ENCODE results near the gene SPATA19.

SPATA19 gene

GRCh38 chr11:133835593-133836548, 9.4 kb downstream of the SPATA19 start:
- no peak for DNase-seq

GRCh38 chr11:133834682-133835592, 10.4 kb downstream of the SPATA19 start:
- peak; percentile 20 to 71 for DNase-seq

GRCh38 chr11:133833898-133834681, 11.2 kb downstream of the SPATA19 start:
- no peak for DNase-seq

GRCh38 chr11:133832991-133833897, 12.1 kb downstream of the SPATA19 start:
- DNase-seq: peak in 1 of 2 experiments; percentile 37

- no peak for DNase-seq
Measured at GRCh38 chr11:133832096-133832990, 13.0 kb downstream of the SPATA19 start.

- DNase-seq: no peak
Measured at GRCh38 chr11:133830931-133831907, 14.1 kb downstream of the SPATA19 start.

GRCh38 chr11:133829566-133829965, 15.7 kb downstream of the SPATA19 start:
- DNase-seq: no peak

GRCh38 chr11:133828871-133829270, 16.4 kb downstream of the SPATA19 start:
- no peak for DNase-seq

GRCh38 chr11:133827556-133827955, 17.8 kb downstream of the SPATA19 start:
- DNase-seq: no peak

- no peak for DNase-seq
Measured at GRCh38 chr11:133826866-133827265, 18.4 kb downstream of the SPATA19 start.

GRCh38 chr11:133825666-133826065, 19.6 kb downstream of the SPATA19 start:
- no peak for DNase-seq

- DNase-seq: no peak
Measured at GRCh38 chr11:133825156-133825555, 20.2 kb downstream of the SPATA19 start.

GRCh38 chr11:133824593-133824992, 20.7 kb downstream of the SPATA19 start:
- no peak for DNase-seq

GRCh38 chr11:133823614-133824013, 21.7 kb downstream of the SPATA19 start:
- DNase-seq: no peak

- DNase-seq: no peak
Measured at GRCh38 chr11:133823211-133823610, 22.1 kb downstream of the SPATA19 start.

GRCh38 chr11:133821776-133822175, 23.5 kb downstream of the SPATA19 start:
- DNase-seq: peak; percentile 17 to 76

GRCh38 chr11:133819746-133820315, 25.5 kb downstream of the SPATA19 start:
- no peak for DNase-seq

GRCh38 chr11:133819114-133819513, 26.2 kb downstream of the SPATA19 start:
- DNase-seq: no peak

GRCh38 chr11:133818302-133818701, 27.0 kb downstream of the SPATA19 start:
- DNase-seq: no peak
